ENCODE measurements around the gene PI4KB. TPM values are rescaled to one million over a fixed set of nuclear protein-coding genes. Genes with fewer than 3 reads are reported as not detected.

PI4KB gene
- total RNA-seq, 6 experiments from 2014 or later: 20.0 to 24.7 (median 22.7) TPM

GRCh38 chr1:151313501-151313900, 13.7 kb downstream of the PI4KB start:
- no peak for ATAC-seq
- Histone ChIP-seq H3K4me3 (no peak overlapping the region), H3K27ac (no peak overlapping the region), H3K27me3 (no peaks in the 10 kb centered on the region), H3K4me1 (peaks cover 6 to 58% (median 33%) of the 10 kb centered on the region in 4 donors), H3K36me3 (peaks cover 0 to 27% (median 9%) of the 10 kb centered on the region in 4 donors), H3K9me3 (no peaks in the 10 kb centered on the region)
- no peak for DNase-seq
- TF ChIP-seq POLR2A (IDR thresholded peaks at IDR 0.05): no peak
- TF ChIP-seq, protein P1, sequence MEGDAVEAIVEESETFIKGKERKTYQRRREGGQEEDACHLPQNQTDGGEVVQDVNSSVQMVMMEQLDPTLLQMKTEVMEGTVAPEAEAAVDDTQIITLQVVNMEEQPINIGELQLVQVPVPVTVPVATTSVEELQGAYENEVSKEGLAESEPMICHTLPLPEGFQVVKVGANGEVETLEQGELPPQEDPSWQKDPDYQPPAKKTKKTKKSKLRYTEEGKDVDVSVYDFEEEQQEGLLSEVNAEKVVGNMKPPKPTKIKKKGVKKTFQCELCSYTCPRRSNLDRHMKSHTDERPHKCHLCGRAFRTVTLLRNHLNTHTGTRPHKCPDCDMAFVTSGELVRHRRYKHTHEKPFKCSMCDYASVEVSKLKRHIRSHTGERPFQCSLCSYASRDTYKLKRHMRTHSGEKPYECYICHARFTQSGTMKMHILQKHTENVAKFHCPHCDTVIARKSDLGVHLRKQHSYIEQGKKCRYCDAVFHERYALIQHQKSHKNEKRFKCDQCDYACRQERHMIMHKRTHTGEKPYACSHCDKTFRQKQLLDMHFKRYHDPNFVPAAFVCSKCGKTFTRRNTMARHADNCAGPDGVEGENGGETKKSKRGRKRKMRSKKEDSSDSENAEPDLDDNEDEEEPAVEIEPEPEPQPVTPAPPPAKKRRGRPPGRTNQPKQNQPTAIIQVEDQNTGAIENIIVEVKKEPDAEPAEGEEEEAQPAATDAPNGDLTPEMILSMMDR (IDR thresholded peaks at IDR 0.05): no peak
- intact Hi-C loops (cut with DNase I): no loop called here
- 58% methylated on average over 2 of the region's 2 CpGs for WGBS (ENCODE audit: insufficient coverage, low coverage, low lambda C conversion rate, missing lambda C conversion rate)

- H3K27me3 ChIP-seq: no peaks in the 10 kb centered on the region
- H3K4me1 ChIP-seq: peaks cover 6 to 58% (median 33%) of the 10 kb centered on the region in 4 donors
- H3K4me3 ChIP-seq: no peak overlapping the region
- 96% methylated on average over 6 of the region's 8 CpGs for WGBS (ENCODE audit: insufficient coverage, low coverage, low lambda C conversion rate, missing lambda C conversion rate)
- no peaks in the 10 kb centered on the region for H3K9me3 ChIP-seq
- TF ChIP-seq, protein P1 (IDR thresholded peaks at IDR 0.05): no peak
- TF ChIP-seq POLR2A (IDR thresholded peaks at IDR 0.05): no peak
- peak overlapping the region in 1 of 3 donors; percentile 40 for H3K27ac ChIP-seq
- DNase-seq: no peak
- ATAC-seq: no peak
- intact Hi-C loops (cut with DNase I): no loop called here
- peaks cover 0 to 33% (median 11%) of the 10 kb centered on the region in 4 donors for H3K36me3 ChIP-seq
These were observed 14.4 kb downstream of the PI4KB start for GRCh38 chr1:151312826-151313225.

DNA sequence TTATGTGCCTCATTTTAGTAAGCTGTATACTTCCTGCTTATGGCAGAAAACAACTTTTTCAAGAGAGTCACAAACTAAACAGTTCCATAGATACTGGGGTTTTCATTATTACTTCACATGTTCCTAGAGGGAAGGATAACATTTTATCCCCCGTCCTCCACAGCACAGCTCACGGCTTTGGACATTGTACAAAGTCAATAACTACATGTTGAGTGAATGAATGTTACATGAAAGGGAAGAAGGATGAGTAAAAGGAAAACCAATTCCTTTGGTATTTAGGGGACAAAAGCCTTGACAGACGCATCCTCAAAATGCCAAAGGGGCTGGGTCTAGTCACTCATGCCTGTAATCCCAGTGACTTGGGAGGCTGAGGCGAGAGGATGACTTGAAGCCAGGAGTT, 14.8 kb downstream of the PI4KB start:
- Histone ChIP-seq H3K9me3 (no peaks in the 10 kb centered on the region), H3K27ac (peak overlapping the region in 2 of 3 donors; percentile 40 to 54), H3K27me3 (no peaks in the 10 kb centered on the region), H3K36me3 (peaks cover 0 to 33% (median 11%) of the 10 kb centered on the region in 4 donors), H3K4me3 (no peak overlapping the region), H3K4me1 (peaks cover 6 to 58% (median 33%) of the 10 kb centered on the region in 4 donors)
- TF ChIP-seq, protein P1 (IDR thresholded peaks at IDR 0.05): no peak
- no peak for TF ChIP-seq POLR2A (IDR thresholded peaks at IDR 0.05)
- WGBS (ENCODE audit: insufficient coverage, low coverage, low lambda C conversion rate, missing lambda C conversion rate): 61% methylated on average over 4 of the region's 4 CpGs
- ATAC-seq (no peak), DNase-seq (no peak)
- intact Hi-C loops (cut with DNase I): no loop called here

GRCh38 chr1:151311589-151312331, 15.5 kb downstream of the PI4KB start:
- TF ChIP-seq POLR2A (IDR thresholded peaks at IDR 0.05): peak; percentile 28
- TF ChIP-seq, protein P1 (IDR thresholded peaks at IDR 0.05): no peak
- intact Hi-C loops (cut with DNase I): no loop called here
- Histone ChIP-seq H3K4me1 (peaks cover 6 to 58% (median 33%) of the 10 kb centered on the region in 4 donors), H3K9me3 (no peaks in the 10 kb centered on the region), H3K4me3 (no peak overlapping the region), H3K36me3 (peaks cover 0 to 36% (median 13%) of the 10 kb centered on the region in 4 donors), H3K27me3 (no peaks in the 10 kb centered on the region), H3K27ac (peak overlapping the region in 2 of 3 donors; percentile 40 to 54)
- DNase-seq (peak in 2 of 3 donors; percentile 58 to 74), ATAC-seq (peak; percentile 67 to 90 (median 80))
- WGBS (ENCODE audit: insufficient coverage, low coverage, low lambda C conversion rate, missing lambda C conversion rate): 11% methylated on average over 6 of the region's 7 CpGs

Measured in right lobe of liver (tissue), 6 donors.